LoVo (cell line): ENCODE results near the gene CAMK1D.
A peak's percentile ranks its signal among the peaks of the same experiment; 100 is the strongest.
"Not testable (repeated sequence)": the region's sequence is repeated elsewhere in the genome, so short reads cannot be mapped to it uniquely, and the experiment has no call there.

Experiments
- DNase-seq: peaks from one replicate; pipeline ENCODE4 v3.0.0-alpha.2; 2016; ENCODE audit warnings: low spot score

The CAMK1D gene

GRCh38 chr10:12431151-12432101 lies 82.1 kb downstream of the CAMK1D start:
- DNase-seq: no peak

- no peak for DNase-seq
Observed at GRCh38 chr10:12432402-12433189, 83.2 kb downstream of the CAMK1D start.

- DNase-seq: no peak
Observed at GRCh38 chr10:12434277-12434676, 84.9 kb downstream of the CAMK1D start.

- not testable (repeated sequence) for DNase-seq
Observed at GRCh38 chr10:12434677-12435076, 85.3 kb downstream of the CAMK1D start.

GRCh38 chr10:12435348-12435747 lies 86.0 kb downstream of the CAMK1D start:
- DNase-seq: no peak

- no peak for DNase-seq
Observed at GRCh38 chr10:12438919-12439692, 89.8 kb downstream of the CAMK1D start.

GRCh38 chr10:12439767-12440166 lies 90.4 kb downstream of the CAMK1D start:
- DNase-seq: not testable (repeated sequence)

GRCh38 chr10:12443026-12443425 lies 93.7 kb downstream of the CAMK1D start:
- DNase-seq: no peak

GRCh38 chr10:12444981-12445700 lies 95.8 kb downstream of the CAMK1D start:
- DNase-seq: no peak

GRCh38 chr10:12445701-12446334 lies 96.5 kb downstream of the CAMK1D start:
- peak; percentile 29 for DNase-seq

GRCh38 chr10:12448340-12448728 lies 99.0 kb downstream of the CAMK1D start:
- no peak for DNase-seq

- DNase-seq: peak; percentile 72
Observed at GRCh38 chr10:12448729-12449391, 99.5 kb downstream of the CAMK1D start.

GRCh38 chr10:12455318-12455717 lies 106.0 kb downstream of the CAMK1D start:
- DNase-seq: no peak

GRCh38 chr10:12455766-12456165 lies 106.4 kb downstream of the CAMK1D start:
- peak; percentile 61 for DNase-seq

GRCh38 chr10:12459340-12459739 lies 110.0 kb downstream of the CAMK1D start:
- DNase-seq: no peak

- no peak for DNase-seq
Observed at GRCh38 chr10:12459762-12460161, 110.4 kb downstream of the CAMK1D start.

GRCh38 chr10:12463459-12463838 lies 114.1 kb downstream of the CAMK1D start:
- no peak for DNase-seq

- no peak for DNase-seq
Observed at GRCh38 chr10:12465385-12466136, 116.2 kb downstream of the CAMK1D start.

GRCh38 chr10:12466704-12467305 lies 117.5 kb downstream of the CAMK1D start:
- no peak for DNase-seq
